Gastroesophageal sphincter (tissue), 4 donors: ENCODE measurements around the gene ADAM8. TPM values are rescaled to one million over a fixed set of nuclear protein-coding genes. Genes with fewer than 3 reads are reported as not detected.

Experiments
- ATAC-seq: fragments of 150-250 bp; one replicate; pipeline ENCODE4 v1.9.1; 2016; ENCODE audit warnings: mild to moderate bottlenecking, moderate library complexity
- H3K27ac ChIP-seq, 4 donors: fragments of 200-600 bp; sonication (generic) in 3 of 4; 1 replicate in 3 of 4; 2 replicates in 1 of 4; pipeline ENCODE4 v1.5.1; 2016 to 2019
- H3K27me3 ChIP-seq: fragments of 200-600 bp; sonication (generic); one replicate; pipeline ENCODE4 v1.5.1; 2019
- H3K36me3 ChIP-seq, 2 donors: fragments of 200-600 bp; sonication (generic); one replicate each; pipeline ENCODE4 v1.5.1; 2019; ENCODE audit warnings: control low read depth in 1 of 2
- H3K4me1 ChIP-seq, 3 donors: fragments of 200-600 bp; sonication (generic); 1 replicate in 2 of 3; 2 replicates in 1 of 3; pipeline ENCODE4 v1.5.1; 2016 to 2019; ENCODE audit warnings: control low read depth in 2 of 3
- H3K4me3 ChIP-seq, 2 donors: fragments of 200-600 bp; sonication (generic); one replicate each; pipeline ENCODE4 v1.5.1; 2019; ENCODE audit warnings: mild to moderate bottlenecking in 1 of 2, moderate library complexity in 1 of 2
- H3K9me3 ChIP-seq, 3 donors: fragments of 200-600 bp; sonication (generic); one replicate each; pipeline ENCODE4 v1.5.1; 2017 to 2019; ENCODE audit warnings: control low read depth in 2 of 3
- EP300 ChIP-seq: sonication (generic); formaldehyde crosslinking; IDR thresholded peaks from one replicate; pipeline ENCODE4 v1.6.1; 2017; ENCODE audit warnings: antibody characterized with exemption, mild to moderate bottlenecking
- POLR2A ChIP-seq, 2 donors: fragments of 450-650 bp; IDR thresholded peaks; one replicate each; pipeline ENCODE4 v1.6.1; 2017; ENCODE audit warnings: antibody characterized with exemption in 2 of 2, mild to moderate bottlenecking in 2 of 2, moderate library complexity in 1 of 2
- POLR2AphosphoS5 ChIP-seq: sonication (generic); formaldehyde crosslinking; IDR thresholded peaks from one replicate; pipeline ENCODE4 v1.6.1; 2017; ENCODE audit warnings: antibody characterized with exemption
- WGBS, 2 donors: methylation state at CpG; one replicate each; pipeline ENCODE4 v1.1.5; 2018; ENCODE audit warnings: low coverage in 1 of 2; 5-methylcytosine and 5-hydroxymethylcytosine counted together
- total RNA-seq, 4 donors: library from RNA; depleted of rRNA; stranded (reverse); fragments of >200 nt; gene quantifications; one replicate each; pipeline ENCODE4 v1.1.0, GENCODE V29; 2016
- TF ChIP-seq, protein P1 (sequence below), 4 experiments: fragments of 200-600 bp in 2 of 4; fragments of 450-650 bp in 2 of 4; sonication (generic) in 1 of 4; IDR thresholded peaks; one replicate each; pipeline ENCODE4 v1.5.1; 2017 to 2019; ENCODE audit warnings: antibody characterized with exemption in 4 of 4, mild to moderate bottlenecking in 2 of 4, moderate library complexity in 2 of 4

Gene ADAM8
- total RNA-seq, 4 donors from 2014 or later: 2.0 to 6.6 (median 3.3) TPM

DNA sequence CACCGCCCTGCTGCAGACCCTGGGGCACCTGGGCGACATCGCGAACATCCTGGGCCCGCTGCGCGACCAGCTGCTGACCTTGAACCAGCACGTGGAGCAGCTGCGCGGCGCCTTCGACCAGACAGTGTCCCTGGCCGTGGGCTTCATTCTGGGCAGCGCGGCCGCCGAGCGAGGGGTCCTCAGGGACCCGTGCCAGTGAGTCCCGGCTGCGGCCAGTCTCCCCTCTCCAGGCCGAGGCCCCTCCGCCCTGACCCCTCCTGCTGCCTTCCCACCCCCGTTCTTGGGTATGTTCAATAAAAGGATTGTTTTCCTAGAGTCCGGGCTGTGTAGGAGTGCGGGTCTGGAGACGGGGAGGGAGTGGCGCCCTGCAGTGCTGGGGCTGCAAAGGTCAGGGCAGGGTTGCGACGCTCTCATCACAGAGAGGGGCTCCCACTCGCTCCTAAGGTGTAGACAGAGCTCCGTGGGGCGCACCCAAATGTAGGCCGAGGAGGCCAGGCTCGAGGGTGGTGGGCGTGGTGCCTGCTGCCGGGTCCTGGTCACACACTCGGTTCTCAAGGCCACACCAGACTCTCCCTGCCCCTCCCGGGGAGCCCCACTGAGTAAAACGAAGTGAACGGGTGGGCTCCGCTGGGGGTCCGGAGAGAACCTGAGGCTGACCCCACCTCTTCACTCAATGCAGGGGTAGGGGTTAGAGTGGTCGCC is 45.3 kb downstream of the ADAM8 start:
- Histone ChIP-seq H3K36me3 (no peaks in the 10 kb centered on the region), H3K27me3 (peaks cover 98% of the 10 kb centered on the region), H3K9me3 (no peaks in the 10 kb centered on the region), H3K4me1 (peaks cover 0 to 33% (median 9%) of the 10 kb centered on the region in 3 donors), H3K4me3 (no peak overlapping the region), H3K27ac (no peak overlapping the region)
- TF ChIP-seq POLR2AphosphoS5 (no peak), EP300 (no peak), POLR2A (IDR thresholded peaks at IDR 0.05) (no peak)
- TF ChIP-seq, protein P1, sequence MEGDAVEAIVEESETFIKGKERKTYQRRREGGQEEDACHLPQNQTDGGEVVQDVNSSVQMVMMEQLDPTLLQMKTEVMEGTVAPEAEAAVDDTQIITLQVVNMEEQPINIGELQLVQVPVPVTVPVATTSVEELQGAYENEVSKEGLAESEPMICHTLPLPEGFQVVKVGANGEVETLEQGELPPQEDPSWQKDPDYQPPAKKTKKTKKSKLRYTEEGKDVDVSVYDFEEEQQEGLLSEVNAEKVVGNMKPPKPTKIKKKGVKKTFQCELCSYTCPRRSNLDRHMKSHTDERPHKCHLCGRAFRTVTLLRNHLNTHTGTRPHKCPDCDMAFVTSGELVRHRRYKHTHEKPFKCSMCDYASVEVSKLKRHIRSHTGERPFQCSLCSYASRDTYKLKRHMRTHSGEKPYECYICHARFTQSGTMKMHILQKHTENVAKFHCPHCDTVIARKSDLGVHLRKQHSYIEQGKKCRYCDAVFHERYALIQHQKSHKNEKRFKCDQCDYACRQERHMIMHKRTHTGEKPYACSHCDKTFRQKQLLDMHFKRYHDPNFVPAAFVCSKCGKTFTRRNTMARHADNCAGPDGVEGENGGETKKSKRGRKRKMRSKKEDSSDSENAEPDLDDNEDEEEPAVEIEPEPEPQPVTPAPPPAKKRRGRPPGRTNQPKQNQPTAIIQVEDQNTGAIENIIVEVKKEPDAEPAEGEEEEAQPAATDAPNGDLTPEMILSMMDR (IDR thresholded peaks at IDR 0.05): no peak
- WGBS, 2 donors: no CpG with 5 or more reads among the region's 44 CpGs
- no peak for ATAC-seq

DNA sequence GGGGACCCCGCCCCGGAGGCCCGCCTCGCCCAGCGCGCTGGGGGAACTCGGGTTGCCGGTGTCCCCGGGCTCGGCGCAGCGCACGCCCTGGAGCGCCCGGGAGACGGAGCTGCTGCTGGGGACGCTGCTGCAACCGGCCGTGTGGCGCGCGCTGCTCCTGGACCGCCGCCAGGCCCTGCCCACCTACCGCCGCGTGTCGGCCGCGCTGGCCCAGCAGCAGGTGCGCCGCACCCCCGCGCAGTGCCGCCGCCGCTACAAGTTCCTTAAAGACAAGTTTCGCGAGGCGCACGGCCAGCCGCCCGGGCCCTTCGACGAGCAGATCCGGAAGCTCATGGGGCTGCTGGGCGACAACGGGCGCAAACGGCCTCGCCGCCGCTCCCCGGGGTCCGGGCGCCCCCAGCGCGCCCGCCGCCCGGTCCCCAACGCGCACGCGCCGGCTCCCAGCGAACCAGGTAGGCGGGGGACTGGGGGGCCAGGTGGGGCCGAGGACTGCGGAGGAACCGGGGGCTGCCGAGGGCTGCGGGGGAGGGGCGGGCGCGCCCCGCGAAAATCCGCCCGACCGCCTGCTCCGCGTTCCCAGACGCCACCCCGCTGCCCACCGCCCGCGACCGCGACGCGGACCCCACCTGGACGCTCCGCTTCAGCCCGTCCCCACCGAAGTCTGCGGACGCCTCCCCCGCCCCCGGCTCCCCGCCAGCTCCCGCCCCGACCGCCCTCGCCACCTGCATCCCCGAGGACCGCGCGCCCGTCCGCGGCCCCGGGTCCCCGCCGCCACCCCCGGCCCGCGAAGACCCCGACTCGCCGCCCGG is 46.1 kb downstream of the ADAM8 start:
- WGBS, 2 donors: no CpG with 5 or more reads among the region's 122 CpGs
- peaks cover 98% of the 10 kb centered on the region for H3K27me3 ChIP-seq

DNA sequence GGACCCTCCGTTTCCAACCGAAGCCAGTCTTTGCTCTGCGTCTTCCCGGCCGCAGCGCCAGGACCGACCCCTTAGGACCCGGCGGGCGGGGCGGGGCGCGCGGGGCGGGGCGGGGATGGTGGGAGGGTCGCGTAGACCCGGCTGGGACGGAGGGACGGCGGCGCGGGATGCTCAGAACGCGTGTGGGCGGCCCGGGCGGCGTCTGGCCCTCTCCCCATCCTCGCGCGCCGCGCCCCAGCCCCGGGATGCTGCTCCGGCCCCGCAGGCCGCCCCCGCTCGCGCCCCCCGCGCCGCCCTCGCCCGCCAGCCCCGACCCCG is 46.7 kb downstream of the ADAM8 start, which contains the start of gene UTF1:
UTF1 (plus strand) TSS at position 174 of the 318 bp plus-strand sequence; CDS start at position 246, 72 bp downstream.
- Histone ChIP-seq H3K36me3 (no peaks in the 10 kb centered on the region), H3K4me3 (peak within 1 kb of the TSS in 1 of 2 donors; percentile 24), H3K9me3 (no peaks in the 10 kb centered on the region), H3K27ac (no peak within 1 kb of the TSS), H3K27me3 (peaks cover 97% of the 10 kb centered on the region), H3K4me1 (peaks cover 0 to 21% (median 8%) of the 10 kb centered on the region in 3 donors)
- no peak for TF ChIP-seq POLR2A (IDR thresholded peaks at IDR 0.05)
- TF ChIP-seq POLR2AphosphoS5: no peak
- TF ChIP-seq, protein P1 (IDR thresholded peaks at IDR 0.05): no peak
- no peak for TF ChIP-seq EP300
- no peak for ATAC-seq
- WGBS, 2 donors: no CpG with 5 or more reads among the region's 49 CpGs

More for the DNA sequence above, 46.1 kb downstream of the ADAM8 start:
- Histone ChIP-seq H3K27ac (no peak overlapping the region), H3K4me3 (peak overlapping the region in 1 of 2 donors; percentile 24), H3K4me1 (peaks cover 0 to 25% (median 8%) of the 10 kb centered on the region in 3 donors), H3K9me3 (no peaks in the 10 kb centered on the region), H3K36me3 (no peaks in the 10 kb centered on the region)
- no peak for TF ChIP-seq EP300
- no peak for TF ChIP-seq POLR2A (IDR thresholded peaks at IDR 0.05)
- no peak for TF ChIP-seq POLR2AphosphoS5
- TF ChIP-seq, protein P1 (IDR thresholded peaks at IDR 0.05): no peak
- no peak for ATAC-seq

DNA sequence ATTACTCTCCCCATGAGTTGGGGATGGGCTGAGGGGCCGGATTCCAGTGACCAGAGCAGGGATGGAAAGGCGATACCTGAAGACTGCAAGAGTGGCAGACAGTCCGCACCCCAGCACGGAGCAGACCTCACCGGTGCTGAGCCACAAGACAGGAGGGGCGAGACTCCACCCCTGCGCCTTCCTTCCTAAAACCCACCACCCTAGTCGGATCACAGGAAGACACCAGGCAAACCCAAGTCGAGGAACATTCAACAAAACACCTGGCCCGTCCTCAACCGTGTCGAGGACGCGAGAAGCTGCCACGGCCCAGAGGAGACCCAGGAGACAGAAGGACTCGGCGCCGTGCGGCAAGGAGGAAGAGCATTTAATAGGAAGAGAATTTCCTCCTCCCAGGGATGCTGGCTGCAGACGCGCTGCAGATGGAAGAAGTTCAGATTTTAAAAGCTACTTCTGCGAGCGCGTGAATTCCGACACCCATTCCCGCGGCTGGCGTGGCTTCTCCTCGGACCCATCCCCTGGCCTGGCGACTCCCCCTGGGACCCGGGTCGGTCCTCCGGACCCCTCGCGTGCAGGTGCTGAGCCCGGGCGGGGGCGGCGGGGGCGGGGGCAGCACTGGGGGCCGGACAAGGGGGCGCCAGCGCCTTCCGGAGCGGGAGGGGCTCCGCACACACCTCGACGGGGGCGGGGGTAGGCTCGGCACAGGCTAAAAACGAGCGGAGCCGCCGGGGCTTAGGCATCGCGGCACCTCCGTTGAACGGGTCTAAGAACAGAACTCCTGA is 47.2 kb downstream of the ADAM8 start:
- Histone ChIP-seq H3K27ac (no peak overlapping the region), H3K27me3 (peaks cover 94% of the 10 kb centered on the region), H3K4me3 (peak overlapping the region in 1 of 2 donors; percentile 24), H3K36me3 (no peaks in the 10 kb centered on the region), H3K9me3 (no peaks in the 10 kb centered on the region), H3K4me1 (peaks cover 0 to 21% (median 8%) of the 10 kb centered on the region in 3 donors)
- WGBS, 2 donors: 16 to 24% methylated on average over 6 to 36 of the region's 58 CpGs
- no peak for ATAC-seq
- TF ChIP-seq, protein P1 (IDR thresholded peaks at IDR 0.05): no peak
- no peak for TF ChIP-seq POLR2A (IDR thresholded peaks at IDR 0.05)
- TF ChIP-seq EP300: no peak
- TF ChIP-seq POLR2AphosphoS5: no peak
